HEK293T (cell line): ENCODE data around the gene KCTD15.

Experiments
- ARNT ChIP-seq: fragments of 450-650 bp; IDR thresholded peaks from 2 replicates; pipeline ENCODE4 v1.6.1; 2017; ENCODE audit warnings: mild to moderate bottlenecking
- L3MBTL2 ChIP-seq: fragments of 450-650 bp; conservative IDR thresholded peaks from 2 replicates; pipeline ENCODE4 v1.6.1; 2016; ENCODE audit warnings: mild to moderate bottlenecking
- LEF1 ChIP-seq: fragments of 450-650 bp; IDR thresholded peaks from 2 replicates; pipeline ENCODE4 v1.6.1; 2017; ENCODE audit warnings: mild to moderate bottlenecking, borderline replicate concordance
- NFRKB ChIP-seq: fragments of 450-650 bp; IDR thresholded peaks from 2 replicates; pipeline ENCODE4 v1.6.1; 2016; ENCODE audit warnings: mild to moderate bottlenecking, moderate library complexity
- SP1 ChIP-seq: fragments of 450-650 bp; IDR thresholded peaks from 2 replicates; pipeline ENCODE4 v1.6.1; 2017
- SUZ12 ChIP-seq: fragments of 450-650 bp; IDR thresholded peaks from 2 replicates; pipeline ENCODE4 v1.6.1; 2016; ENCODE audit warnings: mild to moderate bottlenecking
- ZNF384 ChIP-seq: fragments of 450-650 bp; IDR thresholded peaks from 2 replicates; pipeline ENCODE4 v1.6.1; 2016

GRCh38 chr19:33752018-33752800 is 44.5 kb upstream of the KCTD15 start:
- TF ChIP-seq ZNF384 (no peak), L3MBTL2 (no peak), NFRKB (no peak), SP1 (no peak), LEF1 (no peak), ARNT (no peak), SUZ12 (no peak)
